Neural progenitor cell (in vitro differentiated cells): Measurements from ENCODE around the gene PCYOX1L.

Experiments used
- CTCF ChIP-seq: fragments of 200-600 bp; sonication (generic); IDR thresholded peaks from 2 replicates; pipeline ENCODE4 v1.5.1; 2017; ENCODE audit warnings: antibody characterized with exemption, mild to moderate bottlenecking
- EZH2 ChIP-seq: fragments of 200-600 bp; sonication (generic); IDR thresholded peaks from 2 replicates; pipeline ENCODE4 v1.6.1; 2017; ENCODE audit warnings: antibody characterized with exemption, mild to moderate bottlenecking, moderate library complexity

- TF ChIP-seq CTCF (no peak), EZH2 (no peak)
These were observed 33.2 kb upstream of the PCYOX1L start for GRCh38 chr5:149324641-149325040.
